ENCODE measurements around the gene MRPL48. TPM values are rescaled to one million over a fixed set of nuclear protein-coding genes. Genes with fewer than 3 reads are reported as not detected.

MRPL48 gene
- 20.2 and 33.8 TPM in 2 replicates for total RNA-seq

DNA sequence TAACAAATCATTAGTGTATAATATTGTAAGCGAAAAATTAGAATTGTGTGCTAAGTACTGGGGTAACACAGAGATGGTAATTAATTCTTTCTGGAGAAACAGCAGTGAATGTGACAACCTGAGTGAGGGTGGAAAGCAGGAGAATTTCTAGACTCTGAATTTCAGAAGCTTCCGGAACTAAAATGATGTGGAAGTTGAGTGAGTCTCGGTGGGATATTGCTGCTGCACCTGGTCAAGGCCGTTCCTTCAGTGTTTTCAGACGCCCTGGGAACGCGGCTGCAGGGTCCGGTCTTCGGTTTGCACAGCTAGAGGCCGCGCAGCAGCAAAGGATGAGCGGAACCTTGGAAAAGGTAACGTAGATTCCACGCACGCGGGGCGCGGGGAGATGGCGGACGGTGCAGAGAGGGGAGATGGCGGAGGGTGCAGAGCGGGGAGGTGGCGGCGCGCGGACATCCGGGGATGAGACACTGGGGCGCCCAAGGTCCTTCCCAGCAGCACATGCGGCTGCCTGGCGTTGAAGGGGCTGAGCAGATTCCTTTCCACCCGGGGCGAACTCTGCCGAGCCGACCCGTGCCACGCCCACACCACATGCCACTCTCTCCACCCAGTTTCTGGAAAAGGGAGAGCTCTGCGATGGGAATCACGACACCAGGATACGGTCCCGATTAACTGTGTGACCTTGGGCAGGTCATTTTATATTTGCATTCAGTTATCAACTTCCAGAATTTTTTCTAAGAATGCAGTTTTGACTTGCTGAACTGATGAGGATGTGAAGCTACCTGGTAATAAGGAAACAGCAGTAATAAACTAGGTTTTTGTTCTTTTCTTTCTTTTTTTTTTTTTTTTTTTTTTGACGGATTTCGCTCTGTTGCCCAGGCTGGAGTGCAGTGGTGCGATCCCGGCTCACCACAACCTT is at the start of gene MRPL48:
Gene MRPL48, plus strand, starts transcription at position 232 of the 916 bp plus-strand sequence. Its CDS starts 98 bp downstream, at position 330.

DNA sequence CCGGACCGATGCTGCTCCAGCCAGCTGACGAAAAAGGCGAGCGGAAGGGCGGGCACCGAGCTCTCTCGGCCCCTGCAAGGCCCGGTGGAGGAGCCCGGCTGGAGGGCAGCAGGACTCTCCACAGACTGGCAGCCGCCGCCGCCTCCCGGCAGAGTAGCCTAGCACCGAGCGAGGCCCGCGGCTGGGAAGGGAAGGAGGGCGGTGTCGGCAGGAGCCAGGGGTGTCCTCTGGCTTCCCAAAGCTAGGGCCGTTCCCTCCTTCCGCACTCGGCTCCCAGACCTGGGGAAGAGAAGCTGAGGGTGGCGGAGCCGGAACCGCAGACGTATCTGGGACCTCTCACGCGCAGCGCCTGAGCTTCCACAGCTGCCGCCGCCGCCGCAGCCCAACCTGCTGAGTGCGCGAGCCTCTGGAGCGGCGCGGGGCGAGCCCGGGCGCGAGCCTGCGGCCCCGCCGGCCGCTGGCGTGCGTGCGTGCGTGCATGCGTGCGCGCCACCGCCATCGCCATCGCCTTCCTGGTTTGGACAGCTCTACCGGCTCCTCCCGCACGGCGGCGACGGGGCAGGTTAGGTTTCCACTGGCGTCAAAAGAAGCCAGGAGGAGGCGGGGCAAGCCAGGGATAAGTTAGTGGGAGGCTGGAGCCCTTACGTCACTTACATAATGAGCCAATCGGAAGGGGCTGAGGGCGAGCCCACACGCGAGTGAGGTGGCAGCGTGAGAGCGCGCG is 26.8 kb upstream of the MRPL48 start, which contains the start of gene RAB6A:
Gene RAB6A, minus strand, starts transcription at position 396 of the 724 bp plus-strand sequence. CDS start 439 bp downstream, outside the sequence.

DNA sequence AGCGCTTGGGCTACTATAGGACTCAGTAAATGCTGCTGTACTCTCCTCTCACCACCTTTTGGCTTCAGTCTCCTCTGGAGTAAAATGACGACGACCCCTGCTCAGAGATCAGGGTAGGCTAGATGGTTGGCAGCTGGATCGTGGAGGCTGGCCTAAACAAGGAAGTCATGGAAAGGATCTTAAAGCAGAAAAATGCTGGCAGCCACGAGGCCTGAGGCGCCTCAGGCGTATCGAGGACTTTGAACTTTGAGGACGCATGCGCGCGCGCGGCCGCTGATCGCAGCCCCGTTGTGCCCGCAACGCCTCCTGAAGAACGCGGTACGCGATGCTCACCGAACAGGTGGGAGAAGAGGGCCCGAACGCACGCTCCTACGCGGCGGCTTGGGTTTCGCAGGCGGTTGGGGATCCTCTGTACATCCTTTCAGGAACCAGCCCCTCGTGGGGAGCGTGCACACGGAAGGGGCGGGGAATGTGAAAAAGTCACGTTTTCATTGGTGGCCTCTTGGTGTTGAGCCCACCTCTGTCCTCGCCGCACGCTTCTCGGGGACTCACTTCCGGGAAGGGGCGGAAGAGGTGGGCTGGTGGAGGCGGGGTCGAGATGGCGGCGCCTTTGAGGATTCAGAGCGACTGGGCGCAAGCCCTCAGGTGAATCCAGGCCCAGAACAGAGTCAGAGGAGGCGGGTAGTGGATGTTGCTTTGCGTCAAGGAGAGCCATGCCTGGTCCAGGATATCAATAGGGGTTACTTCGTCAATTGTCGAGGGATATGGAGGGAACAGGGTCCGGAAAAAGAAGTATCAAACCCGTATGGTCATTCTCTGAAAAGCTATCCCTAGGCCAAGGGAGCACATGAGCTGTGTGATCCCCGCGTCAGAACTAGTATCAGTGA is 89.0 kb downstream of the MRPL48 start, which contains the start of the genes COA4 and PAAF1:
Gene COA4, minus strand, starts transcription at position 423 of the 887 bp plus-strand sequence. CDS start 3,468 bp downstream, outside the sequence.
Gene PAAF1, plus strand, starts transcription at position 576 of the 887 bp plus-strand sequence. Its CDS starts 23 bp downstream, at position 599.

Other genes starting within 250 kb of the MRPL48 start
- gene FAM168A, start 189.8 kb upstream of the MRPL48 start, total RNA-seq: 8.1 and 11.3 TPM in 2 replicates
- gene PLEKHB1, start 141.3 kb upstream of the MRPL48 start, total RNA-seq: 0.74 TPM in 1 of 2 replicates, not detected in the other
- gene RAB6A, start 26.8 kb upstream of the MRPL48 start, total RNA-seq: 99.5 and 101 TPM in 2 replicates
- 126 and 131 TPM in 2 replicates for gene COA4, start 89.0 kb downstream of the MRPL48 start, total RNA-seq
- gene PAAF1, start 89.1 kb downstream of the MRPL48 start, total RNA-seq: 6.3 and 6.5 TPM in 2 replicates
- gene DNAJB13, start 163.2 kb downstream of the MRPL48 start, total RNA-seq: 0.15 TPM in 1 of 2 replicates, not detected in the other
- gene UCP2, start 195.0 kb downstream of the MRPL48 start, total RNA-seq: 4.1 and 11.4 TPM in 2 replicates
- gene UCP3, start 221.2 kb downstream of the MRPL48 start, total RNA-seq: 0.07 and 0.54 TPM in 2 replicates

Data from mammary microvascular endothelial cell (primary cell).